ENCODE data around the gene RASAL2. TPM values are rescaled to one million over a fixed set of nuclear protein-coding genes. Genes with fewer than 3 reads are reported as not detected.

RASAL2 gene
- polyA plus RNA-seq, 2 of the 4 experiments (the other 2 are of a cell fraction), result 7.1 to 17.6 TPM

DNA sequence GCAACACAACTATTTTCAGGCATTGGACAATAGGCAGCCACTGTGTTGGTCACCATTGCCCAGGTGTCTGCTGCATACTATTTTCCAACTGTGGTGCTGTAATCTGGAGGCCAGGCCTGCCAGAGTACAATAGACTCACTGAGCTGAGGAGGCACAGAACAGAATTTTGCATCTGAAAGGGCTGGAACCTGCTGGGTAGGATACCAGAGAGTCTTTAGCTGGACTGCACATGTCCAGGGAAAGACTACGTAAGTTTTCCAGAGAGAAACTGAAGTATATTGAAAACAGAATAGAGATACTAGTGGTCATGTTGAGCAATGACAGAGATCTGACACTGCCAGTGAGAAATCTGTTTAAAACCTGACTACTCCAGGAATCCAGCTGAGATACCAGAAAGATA is 200.8 kb downstream of the RASAL2 start:
- no peak overlapping the region for H3K27ac ChIP-seq
- FAIRE-seq, result no peak

DNA sequence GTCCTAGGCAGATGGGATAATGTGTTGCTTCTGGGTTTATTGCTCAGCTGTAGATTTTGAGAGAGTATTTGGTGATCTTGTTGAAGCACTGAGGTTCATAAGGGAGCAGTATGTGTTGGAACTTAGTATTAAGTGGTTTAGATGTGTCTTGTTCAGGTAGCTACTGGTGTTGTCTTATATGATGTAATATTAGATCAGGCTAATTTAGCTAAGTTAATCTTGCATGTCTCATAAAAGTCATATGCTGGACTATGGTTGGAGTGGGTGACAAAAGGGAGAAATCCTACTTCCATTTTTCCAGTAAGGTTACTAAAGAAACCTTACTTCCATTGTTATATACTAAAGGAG is 206.4 kb downstream of the RASAL2 start:
- POLR2A ChIA-PET, result no interaction called here
- FAIRE-seq, result peak; percentile 59
- TF ChIP-seq HEYL (CRISPR knock-in tag; IDR thresholded peaks at IDR 0.05) (no peak), FOSB (CRISPR knock-in tag; IDR thresholded peaks at IDR 0.05) (no peak), RAD21 (conservative IDR thresholded peaks at IDR 0.05 in 1 of 2, IDR thresholded peaks at IDR 0.05 in 1 of 2) (no peak), ZC3H11A (IDR thresholded peaks at IDR 0.05) (no peak), GATA3 (IDR thresholded peaks at IDR 0.05; ENCODE audit: borderline replicate concordance) (no peak), CEBPB (IDR thresholded peaks at IDR 0.05) (no peak), KDM1A (IDR thresholded peaks at IDR 0.05; ENCODE audit: low read depth) (no peak), NFE2L2 (conservative IDR thresholded peaks at IDR 0.05; ENCODE audit: low read length) (no peak), JUN (IDR thresholded peaks at IDR 0.05) (no peak), CHD2 (IDR thresholded peaks at IDR 0.05; ENCODE audit: low read length, partially characterized antibody) (no peak), SREBF2 (IDR thresholded peaks at IDR 0.05) (no peak), POLR2A (IDR thresholded peaks at IDR 0.05; ENCODE audit: low read length) (no peak), ESRRA (IDR thresholded peaks at IDR 0.05; ENCODE audit: borderline replicate concordance, low read length) (no peak), ZFP36 (IDR thresholded peaks at IDR 0.05; ENCODE audit: borderline replicate concordance, partially characterized antibody) (no peak), HOXB13 (CRISPR knock-in tag; IDR thresholded peaks at IDR 0.05; ENCODE audit: low read depth) (no peak), RARB (CRISPR knock-in tag; IDR thresholded peaks at IDR 0.05) (no peak)
- TF ChIP-seq, protein P1, sequence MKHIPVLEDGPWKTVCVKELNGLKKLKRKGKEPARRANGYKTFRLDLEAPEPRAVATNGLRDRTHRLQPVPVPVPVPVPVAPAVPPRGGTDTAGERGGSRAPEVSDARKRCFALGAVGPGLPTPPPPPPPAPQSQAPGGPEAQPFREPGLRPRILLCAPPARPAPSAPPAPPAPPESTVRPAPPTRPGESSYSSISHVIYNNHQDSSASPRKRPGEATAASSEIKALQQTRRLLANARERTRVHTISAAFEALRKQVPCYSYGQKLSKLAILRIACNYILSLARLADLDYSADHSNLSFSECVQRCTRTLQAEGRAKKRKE (CRISPR knock-in tag; IDR thresholded peaks at IDR 0.05; ENCODE audit: low read depth), result no peak
- TF ChIP-seq, protein P2, sequence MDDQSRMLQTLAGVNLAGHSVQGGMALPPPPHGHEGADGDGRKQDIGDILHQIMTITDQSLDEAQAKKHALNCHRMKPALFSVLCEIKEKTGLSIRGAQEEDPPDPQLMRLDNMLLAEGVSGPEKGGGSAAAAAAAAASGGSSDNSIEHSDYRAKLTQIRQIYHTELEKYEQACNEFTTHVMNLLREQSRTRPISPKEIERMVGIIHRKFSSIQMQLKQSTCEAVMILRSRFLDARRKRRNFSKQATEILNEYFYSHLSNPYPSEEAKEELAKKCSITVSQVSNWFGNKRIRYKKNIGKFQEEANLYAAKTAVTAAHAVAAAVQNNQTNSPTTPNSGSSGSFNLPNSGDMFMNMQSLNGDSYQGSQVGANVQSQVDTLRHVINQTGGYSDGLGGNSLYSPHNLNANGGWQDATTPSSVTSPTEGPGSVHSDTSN (IDR thresholded peaks at IDR 0.05), result no peak
- TF ChIP-seq, protein P3, sequence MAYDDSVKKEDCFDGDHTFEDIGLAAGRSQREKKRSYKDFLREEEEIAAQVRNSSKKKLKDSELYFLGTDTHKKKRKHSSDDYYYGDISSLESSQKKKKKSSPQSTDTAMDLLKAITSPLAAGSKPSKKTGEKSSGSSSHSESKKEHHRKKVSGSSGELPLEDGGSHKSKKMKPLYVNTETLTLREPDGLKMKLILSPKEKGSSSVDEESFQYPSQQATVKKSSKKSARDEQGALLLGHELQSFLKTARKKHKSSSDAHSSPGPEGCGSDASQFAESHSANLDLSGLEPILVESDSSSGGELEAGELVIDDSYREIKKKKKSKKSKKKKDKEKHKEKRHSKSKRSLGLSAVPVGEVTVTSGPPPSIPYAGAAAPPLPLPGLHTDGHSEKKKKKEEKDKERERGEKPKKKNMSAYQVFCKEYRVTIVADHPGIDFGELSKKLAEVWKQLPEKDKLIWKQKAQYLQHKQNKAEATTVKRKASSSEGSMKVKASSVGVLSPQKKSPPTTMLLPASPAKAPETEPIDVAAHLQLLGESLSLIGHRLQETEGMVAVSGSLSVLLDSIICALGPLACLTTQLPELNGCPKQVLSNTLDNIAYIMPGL (CRISPR knock-in tag; IDR thresholded peaks at IDR 0.05; ENCODE audit: borderline replicate concordance), result no peak
- Histone ChIP-seq H3K4me1 (0 out of 3 replicates have a peak, but pooled peaks cover 3% of the 10 kb centered on the region), H3K9me3 (no peaks in the 10 kb centered on the region), H3K4me2 (no peak overlapping the region), H3K4me3 (no peak overlapping the region), H3K27ac (0 out of 6 replicates have a peak overlapping the region, but pooled peaks of 1 of the 2 experiments have one; percentile 8)
- DNase-seq (ENCODE audit: low read depth in 1 of 2, low spot score in 1 of 2), result no peak
- no peak; a peak in 1 of 6 replicates for ATAC-seq
- CTCF ChIA-PET, result interaction anchor here (0.6 to 7.6 kb wide), 42 partner anchors 8 to 702 kb away, joined by 3 to 51 read pairs (median 5); partner anchors contain the start of genes RASAL2 and TEX35

More for the DNA sequence above, 200.8 kb downstream of the RASAL2 start:
- Histone ChIP-seq H3K9me3 (no peaks in the 10 kb centered on the region), H3K4me3 (no peak overlapping the region), H3K4me1 (no peaks in the 10 kb centered on the region), H3K4me2 (no peak overlapping the region)
- TF ChIP-seq HDAC2 (IDR thresholded peaks at IDR 0.05) (no peak), CHD2 (IDR thresholded peaks at IDR 0.05; ENCODE audit: low read length, partially characterized antibody) (no peak), ZNF302 (CRISPR knock-in tag; IDR thresholded peaks at IDR 0.05) (no peak), ZC3H11A (IDR thresholded peaks at IDR 0.05) (no peak), JUN (IDR thresholded peaks at IDR 0.05) (no peak), HOXB5 (CRISPR knock-in tag; IDR thresholded peaks at IDR 0.05) (no peak), HOXA7 (CRISPR knock-in tag; IDR thresholded peaks at IDR 0.05) (no peak), CHD4 (IDR thresholded peaks at IDR 0.05; ENCODE audit: borderline replicate concordance) (no peak), NFE2L2 (conservative IDR thresholded peaks at IDR 0.05; ENCODE audit: low read length) (no peak), MAFK (IDR thresholded peaks at IDR 0.05; ENCODE audit: partially characterized antibody) (no peak), TFCP2L1 (CRISPR knock-in tag; IDR thresholded peaks at IDR 0.05) (no peak), CBX2 (IDR thresholded peaks at IDR 0.05; ENCODE audit: borderline replicate concordance, low read depth) (no peak), POLR2AphosphoS2 (conservative IDR thresholded peaks at IDR 0.05; ENCODE audit: low read length) (no peak)
- TF ChIP-seq, protein P4, sequence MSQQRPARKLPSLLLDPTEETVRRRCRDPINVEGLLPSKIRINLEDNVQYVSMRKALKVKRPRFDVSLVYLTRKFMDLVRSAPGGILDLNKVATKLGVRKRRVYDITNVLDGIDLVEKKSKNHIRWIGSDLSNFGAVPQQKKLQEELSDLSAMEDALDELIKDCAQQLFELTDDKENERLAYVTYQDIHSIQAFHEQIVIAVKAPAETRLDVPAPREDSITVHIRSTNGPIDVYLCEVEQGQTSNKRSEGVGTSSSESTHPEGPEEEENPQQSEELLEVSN (IDR thresholded peaks at IDR 0.05; ENCODE audit: borderline replicate concordance, low read depth), result no peak
- TF ChIP-seq, protein P1 (CRISPR knock-in tag; IDR thresholded peaks at IDR 0.05; ENCODE audit: low read depth), result no peak
- ChIA-PET CTCF (interaction anchor here (1.7 to 7.6 kb wide), 2 partner anchors 11 to 16 kb away, joined by 4 to 51 read pairs; no protein-coding TSS in a partner anchor), POLR2A (no interaction called here)
- WGBS (ENCODE audit: missing lambda C conversion rate), result 93% methylated on average over 1 of the region's 1 CpG
- DNase-seq (ENCODE audit: low read depth in 1 of 2, low spot score in 1 of 2), result no peak
- ATAC-seq, result peak; percentile 72 to 76

Measured in A549 (cell line).